CD4-positive, alpha-beta T cell (primary cell): ENCODE results near the gene MYO3B. TPM values are rescaled to one million over a fixed set of nuclear protein-coding genes. Genes with fewer than 3 reads are reported as not detected.

ENCODE experiments used
- ATAC-seq: fragments of 200-7000 bp; cut with Tn5 transposase; one replicate; pipeline ENCODE4 v1.10.0; 2022; ENCODE audit warnings: mild to moderate bottlenecking; ENCODE audit not compliant: poor library complexity
- CTCF ChIA-PET: fragments of 350-600 bp; sonication (Branson Sonifier 250); formaldehyde crosslinking; loops from one replicate; lab custom pipeline; 2021; ENCODE audit warnings: antibody characterized with exemption, inconsistent platforms; lab: Charles Lee
- POLR2A ChIA-PET: fragments of 350-600 bp; sonication (Branson Sonifier 250); formaldehyde crosslinking; loops from one replicate; lab custom pipeline; 2021; ENCODE audit warnings: antibody characterized with exemption, inconsistent platforms; lab: Charles Lee
- DNase-seq, 14 experiments: peaks; one replicate each; pipeline ENCODE4 v3.0.0-alpha.2; 2013 to 2020; ENCODE audit warnings: mixed read lengths in 2 of 14
- H3K27ac ChIP-seq, 2 donors: one replicate each; pipeline versions ENCODE4 v1.5.1 to v1.7.0; 2013; ENCODE audit warnings: low read length in 2 of 2, low read depth in 1 of 2, mild to moderate bottlenecking in 1 of 2
- H3K27me3 ChIP-seq, 2 experiments: 1 replicate in 1 of 2; 2 replicates in 1 of 2; pipeline versions ENCODE4 v1.6.1 to v1.7.0; 2013; ENCODE audit warnings: low read length in 2 of 2, control low read depth in 1 of 2, mild to moderate bottlenecking in 1 of 2, moderate library complexity in 1 of 2; ENCODE audit not compliant: insufficient read depth in 2 of 2, control insufficient read depth in 1 of 2
- H3K36me3 ChIP-seq: one replicate; pipeline ENCODE4 v1.6.1; 2013; ENCODE audit warnings: low read length, control low read depth; ENCODE audit not compliant: insufficient read depth
- H3K4me1 ChIP-seq: one replicate; pipeline ENCODE4 v1.6.1; 2013; ENCODE audit warnings: low read length, control low read depth; ENCODE audit not compliant: insufficient read depth
- H3K4me3 ChIP-seq: one replicate; pipeline ENCODE4 v1.5.1; 2013; ENCODE audit warnings: mild to moderate bottlenecking, low read length, moderate library complexity
- H3K9me3 ChIP-seq, 2 experiments: 1 replicate in 1 of 2; 2 replicates in 1 of 2; pipeline versions ENCODE4 v1.6.1 to v1.7.0; 2013; ENCODE audit warnings: low read length in 2 of 2, mild to moderate bottlenecking in 2 of 2, control low read depth in 1 of 2, moderate library complexity in 1 of 2; ENCODE audit not compliant: control insufficient read depth in 1 of 2, insufficient read depth in 1 of 2
- H3K27ac Mint-ChIP-seq: one replicate; pipeline ENCODE4 v1.8.0; 2020; ENCODE audit warnings: mixed read lengths
- H3K27me3 Mint-ChIP-seq: one replicate; pipeline ENCODE4 v1.8.0; 2021; ENCODE audit warnings: mixed read lengths
- H3K36me3 Mint-ChIP-seq: one replicate; pipeline ENCODE4 v1.8.0; 2021; ENCODE audit warnings: low read depth, mixed read lengths
- H3K4me1 Mint-ChIP-seq: one replicate; pipeline ENCODE4 v1.8.0; 2021; ENCODE audit warnings: low read depth, mixed read lengths
- H3K4me3 Mint-ChIP-seq: one replicate; pipeline ENCODE4 v1.8.0; 2020; ENCODE audit warnings: mild to moderate bottlenecking, mixed read lengths
- H3K9me3 Mint-ChIP-seq: one replicate; pipeline ENCODE4 v1.8.0; 2020; ENCODE audit warnings: mixed read lengths
- intact Hi-C, 2 experiments: fragments of 100-400 bp; cut with DNase I in 1 of 2; cut with micrococcal nuclease in 1 of 2; formaldehyde crosslinking; loops; one replicate each; pipeline versions ENCODE4 v1.15.1 to v1.9.0; 2023 to 2025; cut with DNase I, micrococcal nuclease
- total RNA-seq, 174 experiments: library from RNA in 2 of 174; stranded (reverse) in 2 of 174; gene quantifications; one replicate each; pipeline ENCODE4 v1.2.3 and lab custom pipeline; 2021 to 2026
- TF ChIP-seq, protein P1 (sequence below): fragments of 200-600 bp; IDR thresholded peaks from one replicate; pipeline ENCODE4 v1.8.0; 2022; ENCODE audit warnings: antibody characterized with exemption, mild to moderate bottlenecking

Gene MYO3B
- total RNA-seq, 2 experiments from 2014 or later: not detected

DNA sequence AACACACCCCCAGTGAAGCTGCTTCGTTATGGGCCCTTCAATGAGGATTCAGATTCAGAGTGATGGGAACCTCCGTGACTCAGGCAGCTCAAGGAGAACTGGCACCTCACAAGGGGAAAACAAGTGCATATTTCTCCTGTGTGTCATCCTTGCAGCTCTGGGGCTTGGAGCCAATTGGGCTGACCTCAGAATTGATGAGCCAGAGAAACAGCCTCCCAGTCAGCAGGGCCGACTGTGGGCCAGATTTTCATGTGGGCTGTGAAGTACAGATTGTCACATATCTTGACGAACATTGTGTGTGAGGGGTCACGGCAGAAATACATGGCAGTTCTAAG lies 347.6 kb downstream of the MYO3B start:
- Mint-ChIP-seq H3K27ac (no peak overlapping the region), H3K4me1 (no peaks in the 10 kb centered on the region), H3K36me3 (no peaks in the 10 kb centered on the region), H3K27me3 (peaks cover 24% of the 10 kb centered on the region), H3K9me3 (no peaks in the 10 kb centered on the region), H3K4me3 (no peak overlapping the region)
- ChIA-PET CTCF (no interaction called here), POLR2A (no interaction called here)
- no peak overlapping the region for H3K27ac ChIP-seq
- DNase-seq: no peak
- no peaks in the 10 kb centered on the region for H3K4me1 ChIP-seq
- H3K36me3 ChIP-seq: no peaks in the 10 kb centered on the region
- intact Hi-C loops: no loop called here
- no peak for ATAC-seq
- H3K4me3 ChIP-seq: no peak overlapping the region
- no peaks in the 10 kb centered on the region for H3K9me3 ChIP-seq
- peaks cover 0 to 3% of the 10 kb centered on the region in 2 experiments for H3K27me3 ChIP-seq
- TF ChIP-seq, protein P1, sequence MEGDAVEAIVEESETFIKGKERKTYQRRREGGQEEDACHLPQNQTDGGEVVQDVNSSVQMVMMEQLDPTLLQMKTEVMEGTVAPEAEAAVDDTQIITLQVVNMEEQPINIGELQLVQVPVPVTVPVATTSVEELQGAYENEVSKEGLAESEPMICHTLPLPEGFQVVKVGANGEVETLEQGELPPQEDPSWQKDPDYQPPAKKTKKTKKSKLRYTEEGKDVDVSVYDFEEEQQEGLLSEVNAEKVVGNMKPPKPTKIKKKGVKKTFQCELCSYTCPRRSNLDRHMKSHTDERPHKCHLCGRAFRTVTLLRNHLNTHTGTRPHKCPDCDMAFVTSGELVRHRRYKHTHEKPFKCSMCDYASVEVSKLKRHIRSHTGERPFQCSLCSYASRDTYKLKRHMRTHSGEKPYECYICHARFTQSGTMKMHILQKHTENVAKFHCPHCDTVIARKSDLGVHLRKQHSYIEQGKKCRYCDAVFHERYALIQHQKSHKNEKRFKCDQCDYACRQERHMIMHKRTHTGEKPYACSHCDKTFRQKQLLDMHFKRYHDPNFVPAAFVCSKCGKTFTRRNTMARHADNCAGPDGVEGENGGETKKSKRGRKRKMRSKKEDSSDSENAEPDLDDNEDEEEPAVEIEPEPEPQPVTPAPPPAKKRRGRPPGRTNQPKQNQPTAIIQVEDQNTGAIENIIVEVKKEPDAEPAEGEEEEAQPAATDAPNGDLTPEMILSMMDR: no peak

DNA sequence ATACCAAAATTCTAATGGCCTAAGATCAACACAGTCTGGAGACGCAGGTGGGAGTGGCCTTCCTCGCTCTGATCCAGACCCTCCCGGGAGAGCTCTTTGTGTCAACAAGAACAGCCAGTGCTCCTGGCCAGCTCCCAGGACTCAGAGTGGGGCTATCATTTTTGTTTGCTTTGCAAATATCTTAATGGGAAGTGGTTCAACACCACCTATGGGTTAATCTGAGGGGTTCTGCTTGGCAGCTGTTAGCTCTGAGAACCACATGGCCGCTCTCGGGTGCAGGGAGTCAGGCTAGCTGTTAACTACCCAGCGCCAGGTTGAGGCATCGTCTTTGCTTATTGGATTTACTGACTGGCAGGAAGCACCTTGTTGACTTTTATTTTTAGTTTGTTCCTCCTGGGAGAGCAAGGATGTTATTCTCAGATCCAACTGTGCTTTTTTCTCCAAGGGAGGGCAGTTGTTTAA lies 352.4 kb downstream of the MYO3B start:
- Mint-ChIP-seq H3K4me3 (no peak overlapping the region), H3K27me3 (peaks cover 27% of the 10 kb centered on the region), H3K36me3 (no peaks in the 10 kb centered on the region), H3K27ac (no peak overlapping the region), H3K4me1 (no peaks in the 10 kb centered on the region), H3K9me3 (no peaks in the 10 kb centered on the region)
- POLR2A ChIA-PET: no interaction called here
- intact Hi-C loops: no loop called here
- CTCF ChIA-PET: no interaction called here
- H3K36me3 ChIP-seq: no peaks in the 10 kb centered on the region
- TF ChIP-seq, protein P1: no peak
- no peak overlapping the region for H3K27ac ChIP-seq
- ATAC-seq (no peak), DNase-seq (no peak)
- no peaks in the 10 kb centered on the region for H3K9me3 ChIP-seq
- no peak overlapping the region for H3K4me3 ChIP-seq
- H3K4me1 ChIP-seq: no peaks in the 10 kb centered on the region
- peaks cover 0 to 5% of the 10 kb centered on the region in 2 experiments for H3K27me3 ChIP-seq

DNA sequence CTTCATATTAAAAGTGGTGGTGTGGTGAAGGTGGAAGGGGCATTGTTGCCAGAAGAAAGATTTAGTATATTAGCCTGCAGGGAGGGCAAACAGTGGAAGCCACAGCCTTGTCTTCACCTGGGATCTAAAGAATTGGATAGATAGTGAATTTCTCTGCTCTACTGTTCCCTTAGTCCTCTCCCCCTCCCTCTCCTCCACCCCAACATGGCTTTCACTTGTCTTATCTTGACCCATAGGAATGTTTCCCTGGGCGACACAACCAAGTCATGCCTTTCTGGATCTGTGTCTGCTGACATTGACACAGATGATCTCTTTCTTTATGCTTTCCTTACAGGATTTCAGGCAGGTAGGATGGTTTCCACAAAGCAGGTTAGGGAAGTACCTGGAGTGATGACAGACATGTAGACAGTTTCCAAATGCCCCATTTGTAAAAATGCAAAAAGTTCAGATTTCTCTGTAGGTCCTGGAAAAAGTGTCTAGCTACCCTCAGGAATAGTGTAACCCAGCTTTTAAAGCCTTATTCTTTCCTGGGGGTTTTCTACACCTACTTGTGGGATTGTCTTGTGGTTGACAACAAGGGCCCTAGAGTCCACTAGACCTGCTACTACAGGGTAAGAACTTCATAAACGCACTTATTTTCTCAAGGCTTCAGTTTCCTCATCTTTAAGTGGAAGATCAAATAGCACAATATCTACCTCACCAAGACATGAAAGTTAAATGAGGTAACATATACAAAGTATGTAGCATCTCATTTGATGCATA lies 353.0 kb downstream of the MYO3B start:
- Mint-ChIP-seq H3K9me3 (no peaks in the 10 kb centered on the region), H3K4me3 (no peak overlapping the region), H3K27me3 (peaks cover 22% of the 10 kb centered on the region), H3K4me1 (no peaks in the 10 kb centered on the region), H3K36me3 (no peaks in the 10 kb centered on the region), H3K27ac (no peak overlapping the region)
- no peak for DNase-seq
- intact Hi-C loops: no loop called here
- Histone ChIP-seq H3K27ac (no peak overlapping the region), H3K36me3 (no peaks in the 10 kb centered on the region), H3K27me3 (peaks cover 0 to 5% of the 10 kb centered on the region in 2 experiments), H3K4me3 (no peak overlapping the region), H3K4me1 (no peaks in the 10 kb centered on the region), H3K9me3 (no peaks in the 10 kb centered on the region)
- ChIA-PET CTCF (no interaction called here), POLR2A (no interaction called here)
- TF ChIP-seq, protein P1: no peak
- no peak for ATAC-seq
